NOMO-1 treated with DMSO at 0.1 percent for 48 hours (cell line): ENCODE data around the gene NKTR.
"Not testable (repeated sequence)": the region's sequence is repeated elsewhere in the genome, so short reads cannot be mapped to it uniquely, and the experiment has no call there.

Source experiments
- DNase-seq: peaks from one replicate; lab custom pipeline; 2025; ENCODE audit not compliant: unreplicated experiment; lab: John Stamatoyannopoulos, UW

NKTR gene

DNA sequence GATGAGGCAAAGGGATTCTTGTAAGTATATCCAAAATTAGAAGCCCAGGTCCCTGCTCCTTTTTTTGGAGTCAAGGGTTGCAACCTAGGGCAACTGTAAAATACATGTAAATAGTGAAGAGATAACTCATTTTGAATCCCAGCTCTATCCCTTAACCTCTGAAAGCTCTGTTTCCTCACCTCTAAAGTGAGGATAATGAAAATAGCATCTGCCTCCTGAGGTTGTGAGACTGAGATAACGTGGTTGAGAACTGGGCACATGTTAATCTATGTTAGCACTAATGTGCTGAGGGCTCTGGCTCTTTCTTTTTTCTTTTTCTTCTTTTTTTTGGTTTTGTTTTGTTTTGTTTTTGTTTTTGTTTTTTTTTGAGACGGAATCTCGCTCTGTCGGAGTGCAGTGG is 4.8 kb upstream of the NKTR start:
- DNase-seq = no peak

GRCh38 chr3:42597098-42597497 is 3.4 kb upstream of the NKTR start:
- DNase-seq = not testable (repeated sequence)

DNA sequence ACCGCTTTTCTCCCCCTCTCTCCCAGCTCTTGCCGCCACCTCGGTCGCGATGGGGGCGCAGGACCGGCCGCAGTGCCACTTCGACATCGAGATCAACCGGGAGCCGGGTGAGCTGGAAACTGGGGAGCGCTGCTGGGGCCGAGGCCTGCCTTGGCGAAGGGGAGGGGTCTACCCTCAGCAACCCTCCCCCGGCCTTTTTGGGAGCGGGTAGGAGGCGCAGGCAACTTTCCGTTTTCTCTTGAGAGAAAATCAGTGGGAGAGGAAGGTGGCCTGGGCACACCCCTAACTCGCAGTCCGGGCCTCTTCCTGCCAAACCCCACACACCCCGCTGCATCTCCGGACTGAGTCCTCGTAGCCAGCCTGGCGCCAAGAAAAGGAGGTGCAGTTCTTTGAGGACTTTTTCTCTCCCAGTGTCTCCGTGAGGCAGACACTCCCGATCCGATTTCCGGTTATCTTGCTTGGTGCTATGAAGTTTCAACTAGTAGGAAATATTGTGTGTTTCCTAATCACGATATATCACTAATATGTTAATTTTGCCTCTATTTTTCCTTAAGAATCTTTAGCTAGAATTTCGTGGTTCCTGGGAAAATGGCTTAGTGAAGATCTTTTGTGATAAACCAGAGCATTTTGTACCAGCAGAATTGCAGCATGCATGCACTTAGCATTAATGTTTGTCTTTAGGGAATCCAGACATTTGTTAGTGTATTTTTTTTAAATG is 631 bp downstream of the NKTR start:
- DNase-seq = peak; percentile 60

DNA sequence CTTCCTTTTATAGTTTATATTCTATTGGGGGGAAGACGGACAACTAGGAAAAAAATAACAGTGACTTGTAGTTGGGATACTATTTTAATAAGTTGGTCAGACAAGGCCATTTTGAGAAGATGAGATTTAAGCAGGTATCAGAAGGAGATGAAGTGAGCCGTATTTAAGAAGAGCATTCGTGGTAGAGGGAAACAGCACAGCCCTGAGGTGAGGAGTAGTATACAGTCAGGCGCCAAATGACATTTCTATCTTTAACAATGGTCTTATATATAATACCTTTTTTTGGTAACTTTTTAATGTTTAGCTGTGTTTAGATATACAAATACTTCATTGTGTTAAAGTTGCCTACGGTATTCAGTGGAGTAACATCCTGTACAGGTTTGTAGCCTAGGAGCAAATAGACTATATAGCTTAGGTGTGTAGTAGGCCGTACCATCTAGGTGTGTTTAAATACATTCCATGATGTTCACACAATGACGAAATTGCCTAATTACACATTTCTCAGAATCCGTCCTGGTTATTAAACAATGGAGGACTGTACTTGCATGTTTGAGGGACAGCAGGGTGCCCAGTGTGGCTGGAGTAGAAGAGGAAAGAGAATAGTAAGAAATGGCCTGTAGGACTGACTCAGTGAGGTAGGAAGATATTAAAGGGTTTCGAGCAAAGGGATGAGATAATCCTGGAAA is 1.6 kb downstream of the NKTR start:
- DNase-seq = peak; percentile 48

DNA sequence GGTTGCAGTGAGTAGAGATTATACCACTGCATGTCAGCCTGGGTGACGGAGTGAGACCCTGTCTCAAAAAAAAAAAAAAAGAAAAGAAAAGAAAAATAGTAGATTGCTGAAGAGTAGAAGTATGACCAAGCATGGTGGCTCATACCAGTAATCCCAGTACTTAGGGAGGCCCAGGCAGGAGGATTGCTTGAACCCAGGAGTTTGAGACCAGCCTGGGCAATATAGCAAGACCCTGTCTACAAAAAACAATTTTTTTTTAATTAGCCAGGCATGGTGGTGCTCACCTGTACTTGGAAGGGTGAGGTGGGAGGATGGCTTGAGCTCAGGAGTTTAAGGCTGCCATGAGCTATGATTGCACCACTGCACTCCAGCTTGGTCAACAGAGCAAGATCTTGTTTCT is 2.5 kb downstream of the NKTR start:
- DNase-seq = no peak

DNA sequence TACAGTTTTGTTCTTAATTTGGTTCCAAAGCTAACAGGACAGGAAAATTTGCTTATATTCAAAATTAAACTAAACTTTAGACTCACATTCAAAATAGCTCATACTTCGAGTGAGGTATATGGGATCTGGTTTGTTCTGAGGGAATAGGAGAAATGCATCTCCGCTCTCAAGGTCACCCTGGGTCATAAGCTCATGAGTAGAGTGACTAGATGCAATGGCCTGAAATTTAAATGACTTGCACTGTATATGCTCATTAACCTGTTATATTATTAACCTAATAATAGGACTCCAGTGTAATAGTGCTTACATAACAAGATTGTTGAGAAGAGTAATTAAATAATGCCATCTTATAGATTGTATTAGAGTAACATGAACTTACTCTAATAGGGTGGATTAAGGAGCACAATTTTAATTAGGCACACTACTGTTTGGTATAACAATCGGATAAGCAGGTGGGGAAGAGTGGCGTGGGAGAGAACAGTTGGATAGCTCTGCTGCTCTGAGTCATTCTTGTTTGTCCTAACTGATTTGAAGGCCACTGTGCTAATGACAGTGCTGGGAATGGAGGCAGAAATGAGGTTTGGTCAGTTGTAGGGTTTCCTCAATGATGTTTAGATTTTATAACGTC is 5.2 kb downstream of the NKTR start:
- no peak for DNase-seq

GRCh38 chr3:42608581-42608980 is 8.1 kb downstream of the NKTR start:
- DNase-seq = no peak

- no peak for DNase-seq
These were observed 10.5 kb downstream of the NKTR start for GRCh38 chr3:42610976-42611375.

DNA sequence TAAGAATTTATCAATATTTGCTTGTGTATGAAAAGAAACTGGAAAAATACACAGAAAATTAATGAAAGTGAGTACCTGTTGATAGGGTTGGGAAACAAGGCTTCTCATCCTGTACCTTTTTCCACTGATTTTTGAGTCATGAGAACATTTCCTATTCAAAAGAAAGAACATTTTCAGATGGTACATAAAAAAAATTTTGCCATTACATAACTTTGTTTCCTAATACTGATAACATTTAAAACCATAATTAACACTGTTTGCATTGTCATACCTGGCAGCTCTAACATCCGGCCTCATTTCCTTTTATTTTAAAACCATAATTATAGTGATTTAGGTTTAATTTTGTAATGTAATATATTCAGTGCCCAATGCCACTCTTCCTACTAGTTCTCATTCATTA is 11.7 kb downstream of the NKTR start:
- peak; percentile 23 for DNase-seq

- DNase-seq = no peak
These were observed 12.4 kb downstream of the NKTR start for GRCh38 chr3:42612928-42613327.

DNA sequence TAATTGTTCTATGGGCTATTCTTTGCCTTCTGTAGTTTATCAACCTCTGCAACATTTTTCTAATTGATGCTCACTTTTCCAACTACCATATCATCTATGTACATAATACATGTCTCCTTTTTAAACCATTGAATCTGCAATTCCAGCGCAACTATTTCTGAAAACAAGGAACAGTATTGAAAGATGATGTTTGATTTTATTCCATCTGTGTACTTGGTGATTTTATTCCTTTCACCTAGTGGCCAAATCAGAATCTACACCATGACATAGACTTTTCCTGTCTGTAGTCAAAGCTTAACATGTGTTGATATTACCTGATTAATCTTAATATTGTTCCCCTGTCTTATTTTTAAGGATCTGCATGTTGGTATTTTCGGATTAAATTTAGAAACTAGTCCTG is 13.0 kb downstream of the NKTR start:
- DNase-seq = no peak

- no peak for DNase-seq
These were observed 31.1 kb downstream of the NKTR start for GRCh38 chr3:42631620-42632019.

DNA sequence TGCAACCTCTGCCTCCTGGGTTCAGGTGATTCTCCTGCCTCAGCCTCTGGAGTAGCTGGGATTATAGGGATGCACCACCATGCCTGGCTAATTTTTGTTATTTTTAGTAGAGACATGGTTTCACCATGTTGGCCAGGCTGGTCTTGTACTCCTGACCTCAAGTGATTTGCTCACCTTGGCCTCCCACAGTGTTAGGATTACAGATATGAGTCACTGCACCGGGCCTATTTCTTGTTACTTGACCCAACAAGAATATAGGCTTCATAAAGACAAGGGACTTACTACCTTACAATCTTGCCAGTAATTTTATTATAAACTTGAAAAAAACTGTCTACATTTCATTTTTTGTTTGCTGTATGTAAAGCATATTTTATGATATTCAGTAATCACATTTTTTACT is 31.7 kb downstream of the NKTR start:
- no peak for DNase-seq

GRCh38 chr3:42633544-42633943 is 33.1 kb downstream of the NKTR start:
- no peak for DNase-seq

DNA sequence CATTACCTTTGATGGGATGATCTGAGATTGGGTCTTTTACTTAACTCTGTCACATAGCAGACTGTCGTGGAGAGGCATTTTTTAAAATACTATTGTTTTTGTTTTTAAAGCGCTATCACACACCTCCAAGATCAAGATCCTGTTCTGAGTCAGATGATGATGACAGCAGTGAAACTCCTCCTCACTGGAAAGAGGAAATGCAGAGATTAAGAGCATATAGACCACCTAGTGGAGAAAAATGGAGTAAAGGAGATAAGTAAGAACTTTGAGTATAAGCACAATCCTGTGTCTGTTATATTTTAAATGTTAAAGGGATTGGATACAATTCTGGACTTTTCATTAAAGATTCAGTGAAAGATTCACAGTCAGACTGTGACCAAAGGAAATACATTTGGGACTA is 34.6 kb downstream of the NKTR start:
- DNase-seq = peak; percentile 70

DNA sequence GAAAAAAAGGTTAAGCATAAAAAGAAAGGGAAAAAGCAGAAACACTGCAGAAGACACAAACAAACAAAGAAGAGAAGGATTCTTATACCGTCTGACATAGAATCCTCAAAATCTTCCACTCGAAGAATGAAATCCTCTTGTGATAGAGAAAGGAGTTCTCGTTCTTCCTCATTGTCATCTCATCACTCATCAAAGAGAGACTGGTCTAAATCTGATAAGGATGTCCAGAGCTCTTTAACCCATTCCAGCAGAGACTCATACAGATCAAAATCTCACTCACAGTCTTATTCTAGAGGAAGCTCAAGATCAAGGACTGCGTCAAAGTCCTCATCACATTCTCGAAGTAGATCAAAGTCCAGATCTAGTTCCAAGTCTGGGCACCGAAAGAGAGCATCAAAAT is 36.5 kb downstream of the NKTR start:
- DNase-seq = no peak

DNA sequence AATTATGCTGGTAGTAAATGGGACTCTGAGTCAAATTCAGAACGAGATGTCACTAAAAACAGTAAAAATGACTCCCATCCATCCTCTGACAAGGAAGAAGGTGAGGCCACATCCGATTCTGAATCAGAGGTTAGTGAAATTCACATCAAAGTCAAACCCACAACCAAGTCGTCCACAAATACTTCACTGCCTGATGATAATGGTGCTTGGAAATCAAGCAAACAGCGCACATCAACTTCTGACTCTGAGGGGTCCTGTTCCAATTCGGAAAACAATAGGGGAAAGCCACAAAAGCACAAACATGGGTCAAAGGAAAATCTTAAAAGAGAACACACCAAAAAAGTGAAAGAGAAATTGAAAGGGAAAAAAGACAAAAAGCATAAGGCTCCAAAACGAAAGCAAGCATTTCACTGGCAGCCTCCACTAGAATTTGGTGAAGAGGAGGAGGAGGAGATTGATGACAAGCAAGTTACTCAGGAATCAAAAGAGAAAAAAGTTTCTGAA is 37.9 kb downstream of the NKTR start:
- no peak for DNase-seq

DNA sequence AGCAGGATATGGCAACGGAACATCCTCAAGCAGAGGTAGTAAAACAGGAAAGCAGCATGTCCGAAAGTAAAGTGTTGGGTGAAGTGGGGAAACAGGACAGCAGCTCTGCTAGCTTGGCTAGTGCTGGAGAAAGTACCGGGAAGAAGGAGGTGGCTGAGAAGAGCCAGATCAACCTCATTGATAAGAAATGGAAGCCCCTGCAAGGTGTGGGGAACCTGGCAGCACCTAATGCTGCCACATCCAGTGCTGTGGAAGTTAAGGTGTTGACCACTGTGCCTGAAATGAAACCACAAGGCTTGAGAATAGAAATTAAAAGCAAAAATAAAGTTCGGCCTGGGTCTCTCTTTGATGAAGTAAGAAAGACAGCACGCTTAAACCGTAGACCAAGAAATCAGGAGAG is 38.7 kb downstream of the NKTR start:
- no peak for DNase-seq

DNA sequence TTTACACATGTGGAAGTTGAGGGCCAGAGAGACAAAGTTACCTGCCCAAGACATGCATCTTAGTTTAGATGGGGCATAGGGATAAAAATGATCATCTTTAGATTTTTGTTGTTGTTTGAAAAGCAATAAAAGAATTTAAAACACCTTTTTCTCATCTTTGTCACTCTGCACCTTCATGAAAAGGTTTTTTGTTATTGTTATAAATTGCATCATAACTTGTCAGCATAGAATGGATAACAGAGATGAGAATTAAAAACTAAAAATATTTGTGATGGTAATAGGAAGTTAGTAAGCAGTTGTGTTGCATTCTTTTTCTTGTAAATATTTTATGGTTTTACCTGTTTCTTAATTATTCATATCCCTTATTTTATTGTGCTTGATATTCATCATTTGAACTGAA is 39.6 kb downstream of the NKTR start:
- DNase-seq = no peak

- no peak for DNase-seq
These were observed 40.4 kb downstream of the NKTR start for GRCh38 chr3:42640771-42641370.

GRCh38 chr3:42647821-42648459 is 47.5 kb downstream of the NKTR start:
- DNase-seq = no peak
